B cell (primary cell): Measurements from ENCODE around the gene PCDHGC3. TPM values are rescaled to one million over a fixed set of nuclear protein-coding genes. Genes with fewer than 3 reads are reported as not detected.

ENCODE experiments used
- ATAC-seq: fragments of 200-7000 bp; cut with Tn5 transposase; one replicate; pipeline ENCODE4 v1.10.0; 2021; ENCODE audit warnings: low read depth, mild to moderate bottlenecking, moderate number of reproducible peaks, moderate library complexity
- CTCF ChIA-PET: fragments of 350-600 bp; sonication (Branson Sonifier 250); formaldehyde crosslinking; loops from one replicate; lab custom pipeline; 2021; ENCODE audit warnings: antibody characterized with exemption, inconsistent platforms; lab: Charles Lee
- POLR2A ChIA-PET: fragments of 350-600 bp; sonication (Branson Sonifier 250); formaldehyde crosslinking; loops from one replicate; lab custom pipeline; 2021; ENCODE audit warnings: antibody characterized with exemption; lab: Charles Lee
- DNase-seq: peaks from one replicate; pipeline ENCODE4 v3.0.0; 2013
- H2AFZ ChIP-seq: 2 replicates; pipeline ENCODE4 v1.6.1; 2012; ENCODE audit warnings: mild to moderate bottlenecking, low read depth, low read length; ENCODE audit not compliant: insufficient read depth, poor library complexity, severe bottlenecking
- H3K27ac ChIP-seq, 2 donors: 1 replicate in 1 of 2; 2 replicates in 1 of 2; pipeline ENCODE4 v1.5.1; 2012 to 2013; ENCODE audit warnings: low read length in 2 of 2, mild to moderate bottlenecking in 2 of 2, moderate library complexity in 1 of 2
- H3K27me3 ChIP-seq, 4 experiments: fragments of 200-600 bp in 1 of 4; sonication (generic) in 1 of 4; replicated peaks in 1 of 4; 1 replicate in 2 of 4; 2 replicates in 2 of 4; pipeline versions ENCODE4 v1.6.1 to v1.7.0; 2013 to 2016; ENCODE audit warnings: low read length in 3 of 4, mild to moderate bottlenecking in 2 of 4, mixed read lengths in 1 of 4, moderate library complexity in 1 of 4; ENCODE audit not compliant: insufficient read depth in 4 of 4, control insufficient read depth in 3 of 4; ENCODE audit errors: control extremely low read depth in 1 of 4
- H3K36me3 ChIP-seq, 2 experiments: replicated peaks in 1 of 2; 1 replicate in 1 of 2; 2 replicates in 1 of 2; pipeline versions ENCODE4 v1.6.1 to v1.7.1; 2013; ENCODE audit warnings: low read length in 1 of 2; ENCODE audit not compliant: insufficient read depth in 2 of 2, control insufficient read depth in 1 of 2; ENCODE audit errors: control extremely low read depth in 1 of 2, extremely low read depth in 1 of 2
- H3K4me1 ChIP-seq, 2 donors: fragments of 200-600 bp in 1 of 2; sonication (generic) in 1 of 2; 1 replicate in 1 of 2; 2 replicates in 1 of 2; pipeline versions ENCODE4 v1.5.1 to v1.6.1; 2013 to 2017; ENCODE audit warnings: low read length in 2 of 2; ENCODE audit not compliant: control insufficient read depth in 2 of 2, insufficient read depth in 2 of 2
- H3K4me2 ChIP-seq: replicated peaks from 2 replicates; pipeline ENCODE3; 2012; ENCODE audit warnings: mild to moderate bottlenecking, low read depth, low read length; ENCODE audit not compliant: poor library complexity, severe bottlenecking
- H3K4me3 ChIP-seq, 5 experiments: fragments of 200-600 bp in 1 of 5; sonication (generic) in 1 of 5; 1 replicate in 3 of 5; 2 replicates in 2 of 5; pipeline versions ENCODE4 v1.5.1 to v1.7.0; 2011 to 2016; ENCODE audit warnings: low read length in 4 of 5, mild to moderate bottlenecking in 4 of 5, low read depth in 2 of 5, control low read depth in 1 of 5, moderate library complexity in 1 of 5; ENCODE audit not compliant: insufficient read depth in 1 of 5; ENCODE audit errors: control extremely low read depth in 1 of 5, extremely low read depth in 1 of 5
- H3K79me2 ChIP-seq: fragments of 200-600 bp; sonication (generic); one replicate; pipeline ENCODE4 v1.6.0; 2016; ENCODE audit warnings: low read length; ENCODE audit not compliant: control insufficient read depth, insufficient read depth
- H3K9ac ChIP-seq: fragments of 200-600 bp; sonication (generic); 2 replicates; pipeline ENCODE4 v1.6.1; 2017; ENCODE audit warnings: mild to moderate bottlenecking, low read length, moderate library complexity
- H3K9me3 ChIP-seq, 3 donors: one replicate each; pipeline versions ENCODE4 v1.6.1 to v1.7.1; 2013; ENCODE audit warnings: low read length in 2 of 3; ENCODE audit not compliant: control insufficient read depth in 2 of 3, insufficient read depth in 1 of 3; ENCODE audit errors: control extremely low read depth in 1 of 3
- H4K20me1 ChIP-seq: 2 replicates; pipeline ENCODE4 v1.6.0; 2012; ENCODE audit warnings: mild to moderate bottlenecking, low read length; ENCODE audit not compliant: insufficient read depth, control insufficient read depth, poor library complexity, severe bottlenecking
- H3K27ac Mint-ChIP-seq: one replicate; pipeline ENCODE4 v1.8.0; 2021; ENCODE audit warnings: mixed read lengths
- H3K27me3 Mint-ChIP-seq: one replicate; pipeline ENCODE4 v1.8.0; 2021; ENCODE audit warnings: mixed read lengths
- H3K4me1 Mint-ChIP-seq: one replicate; pipeline ENCODE4 v1.8.0; 2021; ENCODE audit warnings: mixed read lengths
- H3K4me3 Mint-ChIP-seq: one replicate; pipeline ENCODE4 v1.8.0; 2021; ENCODE audit warnings: mixed read lengths
- H3K9me3 Mint-ChIP-seq: one replicate; pipeline ENCODE4 v1.8.0; 2022; ENCODE audit warnings: mixed read lengths; ENCODE audit not compliant: insufficient read depth
- CTCF ChIP-seq: fragments of 200-600 bp; IDR thresholded peaks from one replicate; pipeline ENCODE4 v1.8.0; 2022; ENCODE audit warnings: antibody characterized with exemption, mild to moderate bottlenecking
- EZH2 ChIP-seq: IDR thresholded peaks from 2 replicates; pipeline ENCODE4 v1.6.1; 2012; ENCODE audit warnings: borderline replicate concordance, low read depth, mild to moderate bottlenecking, moderate library complexity, low read length; ENCODE audit not compliant: insufficient read depth, poor library complexity, severe bottlenecking
- WGBS: methylation state at CpG from one replicate; pipeline ENCODE4 v1.1.5; 2013; ENCODE audit warnings: missing lambda C conversion rate; ENCODE audit not compliant: insufficient coverage; 5-methylcytosine and 5-hydroxymethylcytosine counted together
- intact Hi-C: fragments of 100-400 bp; cut with micrococcal nuclease; formaldehyde crosslinking; loops from one replicate; pipeline ENCODE4 v1.10.0; 2022
- polyA plus RNA-seq: library from polyadenylated mRNA; depleted of rRNA; stranded (reverse); fragments of >200 nt; gene quantifications from 2 replicates; pipeline ENCODE4 v1.2.3, GENCODE V29; 2012
- total RNA-seq, 2 donors: library from RNA; stranded (reverse); fragments of 120-200 nt in 1 of 2; gene quantifications; 1 replicate in 1 of 2; 2 replicates in 1 of 2; pipeline versions ENCODE4 v1.2.3 to v1.2.4, GENCODE V29; 2013 to 2022

The PCDHGC3 gene
- total and polyA plus RNA-seq, 2 donors (not counting 1 experiment from before 2014, with no cell fraction given): 0.88 to 2.0 TPM

DNA sequence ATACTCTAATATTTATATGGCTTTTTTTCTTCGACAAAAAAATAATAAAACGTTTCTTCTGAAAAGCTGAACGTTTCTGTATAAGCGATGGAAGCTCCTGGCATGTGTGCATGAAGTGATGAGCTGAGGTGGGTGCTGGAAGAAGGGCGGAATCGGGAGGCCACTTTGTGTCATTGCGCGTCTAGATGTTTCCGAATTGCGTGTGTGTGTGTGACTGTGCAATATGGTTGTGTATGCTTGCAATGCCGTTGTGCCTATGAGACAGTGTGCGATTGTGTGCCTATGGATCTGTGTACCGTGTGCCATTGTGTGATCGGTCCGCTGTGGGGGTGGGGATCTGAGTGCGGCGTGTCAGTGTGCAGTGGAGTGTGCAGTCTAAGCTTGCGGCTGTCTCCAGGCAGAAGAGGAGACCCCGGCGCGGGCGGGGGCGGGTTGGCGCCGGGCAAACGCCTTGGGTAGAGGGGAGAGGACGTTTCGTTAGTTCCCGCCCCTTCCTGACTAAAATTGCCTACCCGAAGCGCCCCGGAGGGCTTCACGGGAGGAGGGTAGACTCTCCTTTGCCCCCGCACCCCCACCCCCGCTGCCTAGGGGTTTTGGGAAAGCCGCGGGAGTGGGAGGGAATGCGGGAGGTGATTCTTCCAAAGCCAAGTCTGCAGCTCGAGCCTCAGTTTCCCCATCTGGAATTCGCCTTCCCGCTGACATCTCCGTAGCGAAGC is 37.3 kb downstream of the PCDHGC3 start:
- ChIA-PET POLR2A (interaction anchor here (0.5 kb wide), 1 partner anchor 79 kb away, joined by 3 read pairs; no protein-coding TSS in a partner anchor), CTCF (interaction anchor here (0.6 to 12.8 kb wide), 19 partner anchors 12 to 193 kb away, joined by 3 to 176 read pairs (median 5); partner anchors contain the start of genes PCDHGA10, PCDHGA11, PCDHGA12 and PCDHGC3)
- peak overlapping the region; percentile 39 for H2AFZ ChIP-seq
- peaks cover 10% of the 10 kb centered on the region for H4K20me1 ChIP-seq
- ATAC-seq (peak; percentile 12), DNase-seq (peak; percentile 42)
- H3K4me1 Mint-ChIP-seq: peaks cover 79% of the 10 kb centered on the region
- peak overlapping the region; percentile 86 for H3K4me2 ChIP-seq
- peak overlapping the region; percentile 60 for H3K9ac ChIP-seq
- no peaks in the 10 kb centered on the region for H3K27me3 Mint-ChIP-seq
- peaks cover 0 to 35% of the 10 kb centered on the region in 2 experiments for H3K36me3 ChIP-seq
- H3K9me3 ChIP-seq: peaks cover 0 to 13% (median 0%) of the 10 kb centered on the region in 3 donors
- no peak overlapping the region for H3K27ac ChIP-seq
- no peaks in the 10 kb centered on the region for H3K27me3 ChIP-seq
- peaks cover 52 to 83% of the 10 kb centered on the region in 2 donors for H3K4me1 ChIP-seq
- H3K4me3 Mint-ChIP-seq: peak overlapping the region; percentile 92
- H3K4me3 ChIP-seq: peak overlapping the region; percentile 31 to 74 (median 60)
- 6% methylated on average over 36 of the region's 43 CpGs for WGBS
- H3K79me2 ChIP-seq: no peaks in the 10 kb centered on the region
- intact Hi-C loops: loop anchor here (2.0 kb wide), 2 partner anchors 20 to 192 kb away; partner anchors contain the start of gene TAF7
- peak overlapping the region; percentile 75 for H3K27ac Mint-ChIP-seq
- no peak for TF ChIP-seq EZH2
- no peak for TF ChIP-seq CTCF
- peaks cover 3% of the 10 kb centered on the region for H3K9me3 Mint-ChIP-seq
